ENCODE measurements around the gene SEC62.

The SEC62 gene

DNA sequence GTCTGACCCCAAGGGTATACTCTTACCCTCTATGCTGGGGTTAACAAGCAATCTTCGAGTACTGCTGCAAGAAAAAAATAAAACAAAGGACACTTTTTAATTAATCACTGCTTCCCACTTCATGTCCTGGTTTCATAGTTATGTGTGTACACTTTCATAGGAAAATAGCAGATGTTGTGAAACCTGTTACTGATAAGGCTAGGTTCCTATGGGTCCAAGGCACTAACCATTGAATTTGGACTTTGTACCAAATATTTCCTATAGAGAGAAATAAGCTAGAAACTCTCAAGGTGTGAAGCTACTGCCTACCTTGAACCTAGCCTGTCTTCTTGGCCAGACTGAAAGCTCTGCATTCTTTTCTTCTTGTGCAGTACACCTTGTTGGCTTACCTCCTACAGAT is 56.6 kb downstream of the SEC62 start:
- TF ChIP-seq, protein P1, sequence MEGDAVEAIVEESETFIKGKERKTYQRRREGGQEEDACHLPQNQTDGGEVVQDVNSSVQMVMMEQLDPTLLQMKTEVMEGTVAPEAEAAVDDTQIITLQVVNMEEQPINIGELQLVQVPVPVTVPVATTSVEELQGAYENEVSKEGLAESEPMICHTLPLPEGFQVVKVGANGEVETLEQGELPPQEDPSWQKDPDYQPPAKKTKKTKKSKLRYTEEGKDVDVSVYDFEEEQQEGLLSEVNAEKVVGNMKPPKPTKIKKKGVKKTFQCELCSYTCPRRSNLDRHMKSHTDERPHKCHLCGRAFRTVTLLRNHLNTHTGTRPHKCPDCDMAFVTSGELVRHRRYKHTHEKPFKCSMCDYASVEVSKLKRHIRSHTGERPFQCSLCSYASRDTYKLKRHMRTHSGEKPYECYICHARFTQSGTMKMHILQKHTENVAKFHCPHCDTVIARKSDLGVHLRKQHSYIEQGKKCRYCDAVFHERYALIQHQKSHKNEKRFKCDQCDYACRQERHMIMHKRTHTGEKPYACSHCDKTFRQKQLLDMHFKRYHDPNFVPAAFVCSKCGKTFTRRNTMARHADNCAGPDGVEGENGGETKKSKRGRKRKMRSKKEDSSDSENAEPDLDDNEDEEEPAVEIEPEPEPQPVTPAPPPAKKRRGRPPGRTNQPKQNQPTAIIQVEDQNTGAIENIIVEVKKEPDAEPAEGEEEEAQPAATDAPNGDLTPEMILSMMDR (IDR thresholded peaks at IDR 0.05; ENCODE audit: low read depth, low read length, missing control alignments) = no peak
- DNase-seq = no peak
- no peak overlapping the region for H3K4me3 ChIP-seq (ENCODE audit: low read depth, low read length)
- H3K27ac ChIP-seq = no peak overlapping the region
- H3K36me3 ChIP-seq (replicated peaks) = no peaks in the 10 kb centered on the region
- in situ Hi-C loops (cut with HindIII; ENCODE audit: low pct_ligation_motif_present, low sequenced_read_pairs) = no loop called here
- H3K27me3 ChIP-seq (replicated peaks) = peaks cover 2% of the 10 kb centered on the region

DNA sequence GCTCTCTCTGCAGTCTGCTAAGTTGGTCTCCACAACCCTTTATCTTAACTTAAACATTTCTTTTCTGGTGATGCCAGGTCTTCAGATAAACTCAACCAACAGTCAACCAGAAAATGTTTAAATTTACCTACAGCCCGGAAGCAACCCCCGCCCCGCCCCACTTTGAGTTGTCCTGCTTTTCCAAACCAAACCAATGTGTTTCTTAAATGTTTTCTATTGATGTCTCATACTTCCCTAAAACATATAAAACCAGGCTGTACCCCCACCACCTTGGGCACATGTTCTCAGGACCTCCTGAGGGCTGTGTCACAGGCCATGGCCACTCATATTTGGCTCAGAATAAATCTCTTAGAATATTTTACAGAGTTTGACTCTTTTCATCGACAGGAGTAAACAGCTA is 58.0 kb downstream of the SEC62 start:
- TF ChIP-seq, protein P1 (IDR thresholded peaks at IDR 0.05; ENCODE audit: low read depth, low read length, missing control alignments) = no peak
- in situ Hi-C loops (cut with HindIII; ENCODE audit: low pct_ligation_motif_present, low sequenced_read_pairs) = no loop called here
- Histone ChIP-seq H3K27ac (no peak overlapping the region), H3K36me3 (replicated peaks) (no peaks in the 10 kb centered on the region), H3K4me3 (ENCODE audit: low read depth, low read length) (no peak overlapping the region), H3K27me3 (replicated peaks) (peaks cover 2% of the 10 kb centered on the region)
- DNase-seq = no peak

DNA sequence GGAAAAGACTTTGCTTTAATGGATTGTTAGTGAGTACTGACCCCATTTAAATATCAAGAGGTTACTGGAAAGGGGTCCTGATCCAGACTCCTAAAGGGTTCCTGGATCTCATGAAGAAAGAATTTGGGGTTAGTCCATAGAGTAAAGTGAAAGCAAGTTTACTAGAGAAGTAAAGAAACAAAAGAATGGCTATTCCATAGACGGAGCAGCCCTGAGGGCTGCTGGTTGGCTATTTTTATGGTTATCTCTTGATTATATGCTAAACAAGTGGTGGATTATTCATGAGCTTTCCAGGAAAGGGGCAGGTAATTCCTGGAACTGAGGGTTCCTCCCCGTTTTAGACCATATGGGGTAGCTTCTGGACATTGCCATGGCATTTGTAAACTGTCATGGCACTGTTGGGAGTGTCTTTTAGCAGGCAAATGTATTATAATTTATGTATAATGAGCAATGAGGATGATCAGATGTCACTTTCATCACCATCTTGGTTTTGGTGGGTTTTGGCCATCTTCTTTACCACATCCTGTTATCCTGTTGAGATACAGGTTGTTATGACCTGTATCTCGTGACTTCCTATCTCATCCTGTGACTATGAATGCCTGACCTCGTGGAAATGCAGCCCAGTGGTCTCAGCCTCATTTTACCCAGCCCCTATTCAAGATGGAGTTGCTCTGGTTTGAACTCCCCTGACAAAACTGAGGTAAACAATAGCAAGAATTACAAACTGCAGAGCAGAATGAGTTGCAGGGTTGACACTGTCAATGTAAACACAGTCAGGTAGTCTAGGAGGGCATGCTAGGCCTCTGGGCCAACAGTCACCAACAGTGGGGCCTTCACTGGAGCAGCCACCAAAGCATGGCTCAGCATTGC is 60.9 kb downstream of the SEC62 start:
- Histone ChIP-seq H3K4me3 (ENCODE audit: low read depth, low read length) (no peak overlapping the region), H3K27ac (no peak overlapping the region)
- DNase-seq = no peak

DNA sequence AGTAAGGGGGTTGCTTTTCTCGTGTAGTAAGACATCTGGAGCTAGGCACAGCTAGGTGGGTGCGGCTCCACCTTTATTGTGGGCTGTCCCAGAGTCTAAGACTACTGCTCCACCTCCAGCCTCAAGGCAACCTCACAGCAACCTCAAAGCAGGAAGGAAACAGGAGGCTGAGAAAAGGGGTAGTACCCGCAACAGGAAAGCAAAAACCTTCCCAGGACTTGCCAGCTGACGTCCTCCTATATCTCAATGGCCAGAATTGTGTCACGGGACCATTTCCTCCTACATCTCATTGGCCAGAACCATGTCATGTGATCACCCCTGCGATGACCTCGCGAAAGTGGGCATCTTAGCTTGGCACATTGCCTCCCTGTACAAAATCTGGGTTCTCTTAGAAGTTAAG is 66.9 kb downstream of the SEC62 start:
- in situ Hi-C loops (cut with HindIII; ENCODE audit: low pct_ligation_motif_present, low sequenced_read_pairs) = no loop called here
- Histone ChIP-seq H3K27ac (no peak overlapping the region), H3K27me3 (replicated peaks) (peaks cover 10% of the 10 kb centered on the region), H3K36me3 (replicated peaks) (no peaks in the 10 kb centered on the region), H3K4me3 (ENCODE audit: low read depth, low read length) (no peak overlapping the region)
- TF ChIP-seq, protein P1 (IDR thresholded peaks at IDR 0.05; ENCODE audit: low read depth, low read length, missing control alignments) = no peak
- no peak for DNase-seq

More for the DNA sequence above, 60.9 kb downstream of the SEC62 start:
- Histone ChIP-seq H3K36me3 (replicated peaks) (no peaks in the 10 kb centered on the region), H3K27me3 (replicated peaks) (peaks cover 2% of the 10 kb centered on the region)
- in situ Hi-C loops (cut with HindIII; ENCODE audit: low pct_ligation_motif_present, low sequenced_read_pairs) = no loop called here
- TF ChIP-seq, protein P1 (IDR thresholded peaks at IDR 0.05; ENCODE audit: low read depth, low read length, missing control alignments) = no peak

DNA sequence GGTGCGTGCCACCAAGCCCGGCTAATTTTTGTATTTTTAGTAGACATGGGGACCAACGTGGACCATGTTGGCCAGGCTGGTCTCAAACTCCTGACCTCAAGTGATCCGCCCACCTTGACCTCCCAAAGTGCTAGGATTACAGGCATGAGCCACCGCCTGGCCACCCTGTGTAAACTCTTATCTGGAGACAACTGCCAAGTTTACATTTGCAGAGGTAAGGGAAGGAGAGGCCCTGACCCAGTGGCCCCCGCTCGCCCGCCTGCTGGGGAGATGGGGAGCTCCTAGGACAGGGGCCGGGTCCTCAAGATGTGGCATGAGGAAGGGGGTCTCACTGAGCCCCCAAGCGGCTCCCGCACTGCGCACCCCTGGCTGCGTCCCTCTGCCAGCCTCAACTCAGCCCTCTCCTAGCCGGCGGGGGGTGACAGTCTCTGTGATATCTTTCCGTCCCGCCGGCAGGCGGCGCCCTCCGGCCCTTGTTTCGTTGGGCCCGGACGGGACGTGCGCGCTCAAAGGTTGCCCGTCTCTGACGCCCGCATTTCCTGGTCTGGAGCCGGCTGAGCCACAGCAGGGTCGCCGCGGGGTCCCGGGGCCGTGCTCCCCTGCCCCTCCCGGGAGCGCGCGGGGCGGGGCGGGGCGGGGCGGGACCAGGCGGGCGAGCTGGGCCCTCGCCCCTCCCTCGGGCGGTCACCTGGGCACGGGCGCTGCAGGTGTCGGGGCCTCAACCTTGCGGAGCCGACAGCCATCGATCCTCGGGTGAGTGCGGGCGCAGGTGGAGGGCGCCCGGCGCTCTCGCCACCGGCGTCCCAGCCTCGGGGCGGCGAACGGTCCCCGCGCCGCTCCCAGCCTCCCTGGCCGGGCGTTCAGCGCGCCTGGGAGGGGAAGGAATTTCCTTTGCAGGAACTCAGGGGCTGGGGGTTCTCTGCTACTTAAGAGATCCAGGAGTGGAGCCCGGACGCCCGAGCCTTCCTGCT is 71.1 kb downstream of the SEC62 start, which contains the start of gene GPR160:
GPR160 (plus strand) TSS at position 533 of the 971 bp plus-strand sequence. CDS start 45,978 bp downstream, outside the sequence.
- in situ Hi-C loops (cut with HindIII; ENCODE audit: low pct_ligation_motif_present, low sequenced_read_pairs) = no loop called here
- H3K27ac ChIP-seq = no peak within 1 kb of the TSS
- H3K36me3 ChIP-seq (replicated peaks) = no peaks in the 10 kb centered on the region
- peak within 1 kb of the TSS; percentile 48 for H3K4me3 ChIP-seq (ENCODE audit: low read depth, low read length)
- peaks cover 33% of the 10 kb centered on the region for H3K27me3 ChIP-seq (replicated peaks)
- TF ChIP-seq, protein P1 (IDR thresholded peaks at IDR 0.05; ENCODE audit: low read depth, low read length, missing control alignments) = peak; percentile 81
- peak; percentile 31 for DNase-seq
